Measurements from ENCODE around the gene MFSD2B. TPM values are rescaled to one million over a fixed set of nuclear protein-coding genes. Genes with fewer than 3 reads are reported as not detected.

Gene MFSD2B
- polyA plus RNA-seq, 1 donor from 2014 or later, result 0.27 TPM

- Histone ChIP-seq H4K20me1 (ENCODE audit: insufficient read depth) (no peaks in the 10 kb centered on the region), H3K27me3 (ENCODE audit: insufficient read depth, low read depth, low read length) (no peaks in the 10 kb centered on the region), H3K4me2 (ENCODE audit: low read length) (no peak overlapping the region), H3K9me3 (ENCODE audit: low read length) (no peaks in the 10 kb centered on the region), H3K79me2 (replicated peaks; ENCODE audit: insufficient read depth, low read length) (no peaks in the 10 kb centered on the region), H3F3A (ENCODE audit: insufficient read depth, low read length, poor library complexity, severe bottlenecking) (no peaks in the 10 kb centered on the region), H3K9ac (ENCODE audit: low read length) (no peak overlapping the region), H3K27ac (ENCODE audit: low read length) (no peak overlapping the region), H3K4me3 (ENCODE audit: low read length) (no peak overlapping the region), H2AFZ (ENCODE audit: low read depth, low read length) (no peak overlapping the region), H3K9me2 (ENCODE audit: insufficient read depth, low read length) (no peaks in the 10 kb centered on the region), H3K36me3 (ENCODE audit: insufficient read depth, low read length) (no peaks in the 10 kb centered on the region)
- no peak for TF ChIP-seq EZH2 (IDR thresholded peaks at IDR 0.05; ENCODE audit: borderline replicate concordance, insufficient read depth, low read length, poor library complexity, severe bottlenecking)
- no peak for TF ChIP-seq POLR2AphosphoS5 (IDR thresholded peaks at IDR 0.05)
- no peak for TF ChIP-seq EP300 (conservative IDR thresholded peaks at IDR 0.05; ENCODE audit: poor library complexity, severe bottlenecking)
- no peak for TF ChIP-seq SMC3 (conservative IDR thresholded peaks at IDR 0.05; ENCODE audit: poor library complexity)
- no peak for TF ChIP-seq TAF1 (IDR thresholded peaks at IDR 0.05; ENCODE audit: low read depth)
- no peak for TF ChIP-seq MXI1 (conservative IDR thresholded peaks at IDR 0.05; ENCODE audit: poor library complexity, severe bottlenecking)
- TF ChIP-seq REST (IDR thresholded peaks at IDR 0.05; ENCODE audit: borderline replicate concordance), result no peak
- TF ChIP-seq RAD21 (conservative IDR thresholded peaks at IDR 0.05), result no peak
- TF ChIP-seq CTCF (IDR thresholded peaks at IDR 0.05; ENCODE audit: poor library complexity, severe bottlenecking), result no peak
Observed at GRCh38 chr2:23993736-23994269, 16.1 kb upstream of the MFSD2B start.

- no peaks in the 10 kb centered on the region for H3K9me2 ChIP-seq (ENCODE audit: insufficient read depth, low read length)
- H3K4me3 ChIP-seq (ENCODE audit: low read length), result no peak overlapping the region
- no peaks in the 10 kb centered on the region for H3F3A ChIP-seq (ENCODE audit: insufficient read depth, low read length, poor library complexity, severe bottlenecking)
- no peaks in the 10 kb centered on the region for H3K36me3 ChIP-seq (ENCODE audit: insufficient read depth, low read length)
- no peaks in the 10 kb centered on the region for H3K27me3 ChIP-seq (ENCODE audit: insufficient read depth, low read depth, low read length)
- TF ChIP-seq EP300 (conservative IDR thresholded peaks at IDR 0.05; ENCODE audit: poor library complexity, severe bottlenecking) (no peak), TAF1 (IDR thresholded peaks at IDR 0.05; ENCODE audit: low read depth) (no peak), EZH2 (IDR thresholded peaks at IDR 0.05; ENCODE audit: borderline replicate concordance, insufficient read depth, low read length, poor library complexity, severe bottlenecking) (no peak), CTCF (IDR thresholded peaks at IDR 0.05; ENCODE audit: poor library complexity, severe bottlenecking) (no peak), POLR2AphosphoS5 (IDR thresholded peaks at IDR 0.05) (no peak), SMC3 (conservative IDR thresholded peaks at IDR 0.05; ENCODE audit: poor library complexity) (no peak), RAD21 (conservative IDR thresholded peaks at IDR 0.05) (no peak), MXI1 (conservative IDR thresholded peaks at IDR 0.05; ENCODE audit: poor library complexity, severe bottlenecking) (no peak), REST (IDR thresholded peaks at IDR 0.05; ENCODE audit: borderline replicate concordance) (no peak)
- no peak overlapping the region for H3K27ac ChIP-seq (ENCODE audit: low read length)
- H3K9me3 ChIP-seq (ENCODE audit: low read length), result no peaks in the 10 kb centered on the region
- H3K9ac ChIP-seq (ENCODE audit: low read length), result no peak overlapping the region
- H4K20me1 ChIP-seq (ENCODE audit: insufficient read depth), result no peaks in the 10 kb centered on the region
- H3K4me2 ChIP-seq (ENCODE audit: low read length), result no peak overlapping the region
- H3K79me2 ChIP-seq (replicated peaks; ENCODE audit: insufficient read depth, low read length), result no peaks in the 10 kb centered on the region
- H2AFZ ChIP-seq (ENCODE audit: low read depth, low read length), result no peak overlapping the region
Observed at GRCh38 chr2:23994567-23994966, 15.3 kb upstream of the MFSD2B start.
